HUDEP-2 (cell line): Measurements from ENCODE around the gene SNX1.
A peak's percentile ranks its signal among the peaks of the same experiment; 100 is the strongest.

Experiments used
- DNase-seq, 76 experiments: peaks; one replicate each; lab custom pipeline; 2025; ENCODE audit not compliant: unreplicated experiment in 76 of 76; lab: John Stamatoyannopoulos, UW

SNX1 gene

DNA sequence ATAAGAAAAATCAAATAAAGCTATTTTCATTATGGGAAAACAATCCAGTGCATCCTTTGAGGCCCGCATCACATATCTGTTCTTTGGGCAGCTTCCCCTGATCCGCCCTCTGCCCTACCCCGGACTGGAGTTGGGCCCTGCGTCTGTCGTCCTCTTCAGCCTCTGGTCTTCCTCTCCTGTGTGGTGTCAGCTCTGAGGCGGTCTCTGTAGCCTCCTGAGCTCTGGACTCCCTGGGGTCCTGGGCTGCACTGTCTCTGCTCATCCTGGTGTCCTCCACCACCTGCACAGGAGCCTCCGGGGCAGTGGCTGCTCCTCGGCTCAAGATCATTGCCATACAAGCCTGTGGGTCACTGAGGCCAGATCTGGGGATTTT lies 48.4 kb downstream of the SNX1 start:
- no peak for DNase-seq

DNA sequence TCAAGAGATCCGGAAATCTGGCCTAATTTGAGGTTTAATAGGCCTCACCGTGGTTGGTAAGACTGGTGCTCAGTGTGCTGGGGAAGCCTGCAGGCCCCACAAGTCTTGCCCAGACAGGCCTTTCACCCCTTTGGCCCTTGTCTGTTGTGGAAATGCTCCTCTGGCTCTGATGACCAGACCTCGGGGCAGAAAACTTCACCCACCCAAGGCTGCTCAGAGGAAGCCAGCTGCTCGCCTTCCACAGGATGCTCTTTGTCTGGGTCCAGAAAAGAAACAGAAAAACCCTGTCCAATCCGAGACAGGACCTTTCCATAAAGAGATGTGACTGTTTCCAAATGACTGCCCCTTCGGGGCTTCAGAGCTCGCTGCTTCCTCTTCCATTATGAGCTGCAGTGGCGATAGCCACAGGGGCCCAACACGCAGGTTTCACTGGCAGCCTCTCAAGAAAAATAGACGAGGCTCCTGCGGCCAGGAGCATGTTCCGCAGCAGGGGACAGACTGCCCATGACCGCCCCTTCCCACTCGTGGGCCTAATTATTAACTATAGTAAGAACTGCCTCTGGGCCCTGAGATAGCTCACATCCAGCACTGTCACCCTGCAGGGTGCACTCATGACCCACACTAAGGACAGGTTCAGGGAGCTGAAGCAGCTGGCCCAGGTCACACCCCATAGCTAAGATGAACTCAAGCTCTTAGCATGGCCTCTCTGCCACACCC lies 48.9 kb downstream of the SNX1 start:
- peak in 4 of 76 experiments; percentile 17 to 23 (median 20) for DNase-seq

DNA sequence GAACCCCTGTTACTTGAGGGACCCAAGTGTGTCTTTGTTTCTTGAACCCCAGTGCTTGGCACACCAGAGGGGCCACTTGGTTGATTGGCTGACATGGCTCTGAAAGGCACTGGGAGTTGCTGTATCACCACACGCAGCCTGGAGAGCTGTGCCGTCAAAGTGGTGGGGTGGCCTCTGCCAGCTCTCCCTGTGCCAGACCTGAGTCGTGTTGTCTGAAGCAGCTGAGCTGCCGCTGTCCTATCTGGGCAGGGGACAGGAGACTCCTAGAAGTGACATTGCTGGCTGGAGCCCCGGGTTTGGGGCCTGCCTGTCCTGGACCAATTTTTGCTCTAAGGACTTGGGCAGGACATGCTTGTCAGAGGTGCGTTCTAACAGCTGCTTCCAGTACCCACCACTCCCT lies 50.3 kb downstream of the SNX1 start:
- DNase-seq, result peak in 3 of 76 experiments; percentile 11 to 18 (median 17)

GRCh38 chr15:64146520-64146884 lies 50.7 kb downstream of the SNX1 start:
- DNase-seq, result no peak

- peak in 70 of 76 experiments; percentile 18 to 80 (median 56) for DNase-seq
These were observed 51.3 kb downstream of the SNX1 start for GRCh38 chr15:64146885-64147681.

GRCh38 chr15:64148168-64148567 lies 52.4 kb downstream of the SNX1 start:
- DNase-seq, result no peak

- DNase-seq, result no peak
These were observed 52.8 kb downstream of the SNX1 start for GRCh38 chr15:64148581-64148980.

GRCh38 chr15:64149424-64149823 lies 53.6 kb downstream of the SNX1 start:
- peak in 49 of 76 experiments; percentile 14 to 66 (median 39) for DNase-seq

GRCh38 chr15:64149893-64150578 lies 54.3 kb downstream of the SNX1 start:
- DNase-seq, result peak in 7 of 76 experiments; percentile 13 to 37 (median 16)

- peak in 4 of 76 experiments; percentile 27 to 62 (median 52) for DNase-seq
These were observed 56.1 kb downstream of the SNX1 start, which contains the start of gene SNX22 for GRCh38 chr15:64151727-64152506. Gene SNX22 (plus strand): TSS chr15:64151731. CDS start chr15:64151776, 45 bp downstream.

DNA sequence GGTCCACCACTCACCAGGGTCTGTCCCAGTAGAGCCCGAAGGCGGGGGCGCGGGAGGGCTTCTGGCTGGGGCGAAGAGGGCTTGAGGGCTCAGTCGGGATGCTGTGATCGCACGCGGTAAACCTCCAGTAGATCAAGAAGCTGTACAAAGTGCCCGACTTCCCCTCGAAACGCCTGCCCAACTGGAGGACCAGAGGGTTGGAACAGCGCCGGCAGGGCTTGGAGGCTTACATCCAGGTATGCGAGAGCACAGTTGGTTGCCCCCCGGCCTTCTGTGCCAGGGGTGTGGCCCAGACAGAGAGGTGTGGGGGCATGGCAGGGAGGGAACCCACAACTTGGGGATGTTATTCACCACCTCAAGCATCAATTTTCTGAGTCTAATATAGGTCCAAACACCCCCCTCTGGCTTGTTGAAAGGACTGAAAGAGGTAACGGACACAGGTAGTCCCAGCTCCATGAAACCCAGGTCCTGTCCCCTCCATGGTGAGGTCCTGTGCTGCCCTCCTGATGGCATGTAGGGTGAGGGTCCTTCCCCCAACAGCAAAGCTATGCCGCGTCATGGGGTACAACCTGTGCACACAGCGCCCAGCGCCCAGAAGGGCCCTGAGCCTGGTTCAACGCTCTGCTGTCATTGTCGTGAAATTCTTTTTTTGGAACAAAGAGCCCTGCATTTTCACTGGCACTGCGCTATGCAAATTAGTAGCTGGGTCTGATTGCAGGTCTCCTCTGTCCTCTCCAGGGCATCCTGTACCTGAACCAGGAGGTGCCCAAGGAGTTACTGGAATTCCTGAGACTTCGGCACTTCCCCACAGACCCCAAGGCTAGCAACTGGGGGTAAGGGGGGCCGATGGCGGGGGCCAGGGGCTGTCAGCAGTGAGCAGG lies 57.0 kb downstream of the SNX1 start:
- peak in 2 of 76 experiments; percentile 27 to 35 for DNase-seq

- peak in 74 of 76 experiments; percentile 28 to 94 (median 82) for DNase-seq
These were observed 57.9 kb downstream of the SNX1 start for GRCh38 chr15:64153480-64154367.

GRCh38 chr15:64155802-64156651 lies 60.2 kb downstream of the SNX1 start:
- DNase-seq, result no peak

GRCh38 chr15:64156652-64157331 lies 61.0 kb downstream of the SNX1 start:
- peak in 5 of 76 experiments; percentile 7 to 39 (median 25) for DNase-seq

DNA sequence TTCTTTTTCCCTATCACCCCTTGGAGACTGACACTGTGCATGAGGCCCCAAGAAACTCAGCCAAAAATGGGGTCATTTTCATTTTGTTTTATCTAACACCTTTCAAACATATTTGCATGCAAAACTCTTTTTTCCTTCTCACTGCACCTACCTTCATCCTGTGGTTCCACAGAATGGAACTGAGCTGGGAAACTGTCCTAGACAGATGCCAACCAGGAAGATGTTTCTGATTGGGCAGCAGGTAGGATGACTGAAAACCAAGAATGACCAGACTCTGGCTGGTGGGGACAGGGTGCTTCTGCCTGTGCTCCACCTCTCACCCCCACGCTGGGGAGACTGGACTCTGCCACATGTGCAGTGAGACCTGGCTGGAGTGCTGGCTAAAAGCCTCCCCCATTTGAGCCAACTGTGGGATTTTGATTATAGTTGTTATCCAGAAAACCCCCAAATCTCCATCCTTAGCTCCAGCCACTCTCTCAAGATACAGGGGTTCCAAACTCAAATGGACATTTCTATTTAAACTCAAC lies 61.9 kb downstream of the SNX1 start:
- no peak for DNase-seq

DNA sequence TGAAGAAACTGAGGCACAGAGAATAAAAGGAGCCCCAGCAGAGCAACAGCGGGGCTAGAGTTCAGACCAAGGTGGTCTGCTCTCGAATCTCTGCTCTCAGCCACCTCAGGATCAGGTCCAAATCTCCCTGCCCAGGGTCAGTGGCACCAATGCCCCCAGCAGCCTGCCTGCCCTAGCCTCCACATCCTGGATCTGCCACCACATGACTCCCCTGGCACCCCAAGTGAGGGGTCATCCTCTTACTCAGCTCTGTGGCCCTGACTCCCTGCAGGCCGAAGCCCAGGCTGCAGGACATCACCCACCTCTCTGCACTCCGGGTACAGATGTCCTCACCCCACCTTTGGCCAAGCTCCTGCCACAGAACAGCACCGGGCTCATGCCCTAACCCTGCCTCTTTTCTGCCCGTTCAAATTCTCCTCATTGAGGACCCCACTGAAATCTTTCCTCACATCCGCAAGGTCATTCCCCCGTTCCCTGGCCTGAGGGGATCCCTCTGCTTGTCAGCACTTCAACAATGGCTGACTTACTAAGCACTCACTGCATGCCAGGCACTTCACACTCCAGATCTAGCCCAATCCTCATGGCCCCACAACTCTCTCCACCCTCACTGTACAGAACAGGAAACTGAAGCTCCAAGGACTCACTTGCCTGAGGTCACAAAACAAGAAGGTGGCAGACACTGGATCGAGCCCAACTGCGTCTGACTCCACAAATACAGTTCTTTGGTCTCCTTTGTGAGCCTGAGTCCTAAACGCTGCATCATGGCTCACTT lies 62.8 kb downstream of the SNX1 start:
- DNase-seq, result no peak
